ENCODE data around the gene LMOD3. TPM values are rescaled to one million over a fixed set of nuclear protein-coding genes. Genes with fewer than 3 reads are reported as not detected.

LMOD3 gene
- total RNA-seq = not detected

DNA sequence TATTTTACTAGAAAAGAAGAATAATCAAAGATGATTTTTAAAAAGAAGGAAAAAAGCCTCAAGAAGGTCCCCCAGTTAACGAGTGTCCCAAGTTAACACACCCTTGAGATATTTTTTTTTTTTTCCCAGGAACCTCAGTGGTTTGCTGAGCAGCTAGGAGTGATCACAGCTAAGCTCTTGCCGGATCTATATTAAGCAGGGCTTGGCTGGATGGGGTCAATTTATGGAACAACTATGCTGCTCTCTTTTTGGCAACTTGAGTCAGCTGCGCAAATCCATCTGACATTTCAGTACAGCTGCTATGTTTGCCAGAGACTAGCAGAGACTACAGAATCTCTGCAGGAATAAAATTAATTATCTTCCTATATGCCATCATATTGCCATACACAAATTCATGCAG lies at the start of gene LMOD3:
Gene LMOD3 (minus strand): TSS at position 193 of the 400 bp plus-strand sequence. CDS start 209 bp downstream, outside the sequence.
- ChIA-PET CTCF (interaction anchor here (2.9 to 3.3 kb wide), 2 partner anchors 39 to 183 kb away, joined by 10 to 12 read pairs; no protein-coding TSS in a partner anchor), POLR2A (no interaction called here)

- ChIA-PET CTCF (no interaction called here), POLR2A (no interaction called here)
These were observed 49.7 kb upstream of the LMOD3 start for GRCh38 chr3:69172058-69172457.

GRCh38 chr3:69166446-69166845 lies 44.1 kb upstream of the LMOD3 start:
- CTCF ChIA-PET = no interaction called here
- POLR2A ChIA-PET = no interaction called here

GRCh38 chr3:69165744-69166143 lies 43.3 kb upstream of the LMOD3 start:
- POLR2A ChIA-PET = no interaction called here

DNA sequence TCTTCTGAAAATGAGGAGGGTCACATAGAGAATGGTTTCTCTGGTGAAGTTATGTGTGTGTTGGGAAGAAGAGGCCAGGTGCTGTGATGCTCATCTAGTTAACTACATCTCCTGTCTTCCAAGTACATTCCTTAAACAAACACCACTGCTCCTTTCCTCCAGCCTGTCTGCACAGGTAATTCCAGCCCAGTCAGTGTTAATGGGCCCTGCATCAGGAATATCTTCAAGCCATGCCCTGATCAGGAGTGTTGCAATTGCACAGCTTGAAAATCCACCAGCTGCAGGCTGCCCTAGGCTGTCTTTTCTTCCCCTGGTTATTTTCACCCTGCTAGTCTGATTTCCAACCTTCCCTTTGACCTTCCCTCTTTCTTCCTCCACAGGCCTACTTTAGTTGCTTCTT lies 41.9 kb upstream of the LMOD3 start:
- ChIA-PET CTCF (interaction anchor here (1.9 kb wide), 1 partner anchor 142 kb away, joined by 6 read pairs; no protein-coding TSS in a partner anchor), POLR2A (no interaction called here)

More at GRCh38 chr3:69165744-69166143, 43.3 kb upstream of the LMOD3 start:
- CTCF ChIA-PET = interaction anchor here (1.9 kb wide), 1 partner anchor 141 kb away, joined by 6 read pairs; no protein-coding TSS in a partner anchor

DNA sequence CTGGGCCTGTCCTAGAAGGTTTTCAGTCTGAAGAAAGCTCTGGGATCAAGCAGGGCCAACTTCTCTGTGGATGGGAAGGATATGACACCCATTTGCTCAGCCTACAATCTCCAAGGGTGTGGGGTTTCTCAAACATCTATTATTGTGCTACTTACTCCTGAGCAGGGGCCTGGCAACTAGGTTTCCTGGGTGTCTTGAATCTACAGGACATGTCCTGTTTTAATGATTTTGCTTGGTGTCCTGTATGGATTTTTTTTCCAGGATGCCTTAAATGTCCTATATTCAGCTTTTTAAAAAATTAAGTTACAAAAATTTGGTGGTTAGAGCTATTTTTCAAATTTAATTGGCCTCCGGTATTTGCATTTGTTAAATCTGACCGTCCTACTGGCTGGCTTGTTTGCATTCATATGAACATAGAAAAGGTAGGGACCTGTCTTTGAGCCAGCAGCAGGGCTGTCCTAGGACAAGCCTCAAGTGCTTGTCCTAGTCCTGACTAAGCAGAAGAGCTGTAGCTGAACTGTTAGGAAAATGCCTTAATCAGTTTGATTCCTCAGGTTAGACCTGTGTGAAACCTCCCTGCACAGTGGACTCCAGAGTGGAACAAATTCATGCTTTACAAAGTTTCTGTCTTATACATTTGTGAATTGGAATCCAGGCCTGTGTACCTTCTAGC lies 40.0 kb upstream of the LMOD3 start:
- ChIA-PET CTCF (interaction anchor here (0.6 to 6.0 kb wide), 18 partner anchors 9 to 253 kb away, joined by 3 to 66 read pairs (median 6); partner anchors contain the start of gene LMOD3), POLR2A (interaction anchor here (0.6 kb wide), 1 partner anchor 451 kb away, joined by 3 read pairs; no protein-coding TSS in a partner anchor)

GRCh38 chr3:69161587-69162307 lies 39.4 kb upstream of the LMOD3 start:
- POLR2A ChIA-PET = interaction anchor here (0.6 to 0.7 kb wide), 2 partner anchors 9 to 452 kb away, joined by 3 read pairs; no protein-coding TSS in a partner anchor

GRCh38 chr3:69160525-69160924 lies 38.1 kb upstream of the LMOD3 start:
- POLR2A ChIA-PET = no interaction called here
- CTCF ChIA-PET = interaction anchor here (1.0 to 6.0 kb wide), 10 partner anchors 15 to 249 kb away, joined by 3 to 66 read pairs (median 6); partner anchors contain the start of gene LMOD3

More at GRCh38 chr3:69161587-69162307, 39.4 kb upstream of the LMOD3 start:
- CTCF ChIA-PET = interaction anchor here (0.7 to 6.0 kb wide), 25 partner anchors 9 to 248 kb away, joined by 3 to 66 read pairs (median 5); partner anchors contain the start of gene LMOD3

GRCh38 chr3:69160107-69160506 lies 37.7 kb upstream of the LMOD3 start:
- ChIA-PET POLR2A (interaction anchor here (0.5 kb wide), 1 partner anchor 28 kb away, joined by 3 read pairs; no protein-coding TSS in a partner anchor), CTCF (interaction anchor here (1.0 to 6.0 kb wide), 4 partner anchors 16 to 146 kb away, joined by 3 to 66 read pairs (median 6); no protein-coding TSS in a partner anchor)

GRCh38 chr3:69149586-69149985 lies 27.2 kb upstream of the LMOD3 start:
- ChIA-PET CTCF (no interaction called here), POLR2A (no interaction called here)

GRCh38 chr3:69145688-69146087 lies 23.3 kb upstream of the LMOD3 start:
- ChIA-PET CTCF (interaction anchor here (0.7 kb wide), 1 partner anchor 265 kb away, joined by 3 read pairs; no protein-coding TSS in a partner anchor), POLR2A (no interaction called here)

DNA sequence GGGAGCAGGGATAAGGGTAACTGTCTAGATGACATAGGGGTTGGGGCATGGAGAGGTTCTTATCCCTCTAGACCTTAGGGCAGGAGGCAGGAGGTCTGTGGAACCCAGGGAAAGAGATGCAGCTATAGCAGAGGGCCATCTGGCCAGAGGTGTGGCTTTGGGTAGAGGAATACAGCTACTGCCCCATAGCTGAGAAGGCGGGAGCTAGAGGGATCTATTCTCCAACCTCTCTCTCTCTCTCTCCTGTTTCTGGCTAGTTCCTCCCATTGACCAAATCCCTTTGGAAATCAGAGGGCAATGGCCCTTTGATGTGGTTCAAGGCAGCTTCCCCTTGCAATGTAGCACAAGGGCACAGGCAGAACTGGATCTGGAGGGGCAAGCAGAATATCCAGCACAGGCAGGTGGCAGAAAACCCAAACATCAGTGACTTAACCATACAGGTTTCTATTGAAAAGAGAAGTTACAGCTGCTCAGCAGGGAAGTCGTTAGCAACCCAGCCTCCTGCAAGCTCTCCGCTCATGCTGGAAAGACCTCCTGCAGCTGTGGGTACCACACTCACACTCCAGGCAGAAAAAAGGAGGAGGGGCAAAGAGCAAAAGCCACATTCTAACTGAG lies 22.3 kb upstream of the LMOD3 start:
- POLR2A ChIA-PET = no interaction called here
- CTCF ChIA-PET = interaction anchor here (0.5 to 0.7 kb wide), 2 partner anchors 23 to 266 kb away, joined by 3 read pairs; no protein-coding TSS in a partner anchor

- CTCF ChIA-PET = no interaction called here
These were observed 21.2 kb upstream of the LMOD3 start for GRCh38 chr3:69143612-69144011.

GRCh38 chr3:69142797-69143454 lies 20.5 kb upstream of the LMOD3 start:
- ChIA-PET CTCF (no interaction called here), POLR2A (no interaction called here)

More at GRCh38 chr3:69143612-69144011, 21.2 kb upstream of the LMOD3 start:
- POLR2A ChIA-PET = no interaction called here

GRCh38 chr3:69142090-69142489 lies 19.7 kb upstream of the LMOD3 start:
- ChIA-PET POLR2A (no interaction called here), CTCF (no interaction called here)

DNA sequence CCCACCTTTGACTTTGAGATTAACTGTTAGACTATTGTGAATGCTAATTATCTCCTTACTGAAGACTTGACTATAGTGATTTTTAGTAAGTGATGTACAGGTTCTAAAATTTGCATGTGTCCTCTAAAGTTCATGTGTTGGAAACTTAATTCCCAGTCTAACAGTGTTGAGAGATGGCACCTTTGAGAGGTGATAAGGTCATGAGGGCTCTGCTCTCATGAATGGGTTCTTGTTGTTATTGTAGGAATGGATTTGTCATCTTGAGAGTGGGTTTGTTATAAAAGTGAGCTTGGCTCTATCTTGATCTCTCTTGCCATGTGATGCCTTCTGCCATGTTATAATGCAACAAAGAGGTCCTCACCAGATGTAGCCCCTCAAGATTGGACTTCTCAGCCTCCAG lies 18.9 kb upstream of the LMOD3 start:
- POLR2A ChIA-PET = no interaction called here
- CTCF ChIA-PET = no interaction called here

- ChIA-PET CTCF (interaction anchor here (0.5 kb wide), 1 partner anchor 19 kb away, joined by 4 read pairs; no protein-coding TSS in a partner anchor), POLR2A (no interaction called here)
These were observed 15.0 kb upstream of the LMOD3 start for GRCh38 chr3:69137412-69137811.

DNA sequence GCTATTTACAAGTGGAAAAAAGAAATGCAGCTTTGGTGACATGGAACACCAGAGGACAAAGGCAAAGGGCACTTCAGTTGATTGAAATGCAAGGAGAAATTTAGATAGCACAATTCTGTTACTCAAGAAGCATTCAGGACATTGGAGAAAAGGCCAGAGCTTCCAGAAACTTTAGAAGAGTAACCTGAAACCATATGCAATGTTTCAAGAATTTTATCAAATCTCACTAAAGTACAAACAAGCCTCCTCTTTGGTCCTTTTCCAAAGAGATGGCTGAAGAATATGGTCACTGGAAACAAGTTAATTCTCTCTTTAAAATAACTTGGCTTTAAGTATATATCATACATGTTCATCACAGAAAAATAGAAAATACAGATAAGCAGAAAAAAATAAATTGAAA lies 14.6 kb upstream of the LMOD3 start:
- POLR2A ChIA-PET = no interaction called here

GRCh38 chr3:69130689-69131088 lies 8.3 kb upstream of the LMOD3 start:
- POLR2A ChIA-PET = no interaction called here
- CTCF ChIA-PET = interaction anchor here (0.7 kb wide), 1 partner anchor 1687 kb away, joined by 3 read pairs; no protein-coding TSS in a partner anchor

More for the DNA sequence above, 14.6 kb upstream of the LMOD3 start:
- CTCF ChIA-PET = interaction anchor here (0.5 to 0.8 kb wide), 2 partner anchors 19 to 170 kb away, joined by 3 to 4 read pairs; no protein-coding TSS in a partner anchor
